ENCODE measurements around the gene ANLN. TPM values are rescaled to one million over a fixed set of nuclear protein-coding genes. Genes with fewer than 3 reads are reported as not detected.

Gene ANLN
- total RNA-seq, 2 experiments from 2014 or later = 52.5 to 58.3 TPM

GRCh38 chr7:36415144-36415543 is 25.5 kb downstream of the ANLN start:
- H3K4me3 Mint-ChIP-seq = no peak overlapping the region
- CTCF ChIA-PET = interaction anchor here (0.8 kb wide), 1 partner anchor 8 kb away, joined by 3 read pairs; no protein-coding TSS in a partner anchor
- H3K4me1 Mint-ChIP-seq = no peaks in the 10 kb centered on the region
- intact Hi-C loops (cut with DNase I, micrococcal nuclease) = no loop called here
- H3K27ac Mint-ChIP-seq = no peak overlapping the region
- no peaks in the 10 kb centered on the region for H3K9me3 Mint-ChIP-seq (ENCODE audit: low read depth)
- ATAC-seq (no peak), DNase-seq (no peak)
- POLR2A ChIA-PET = no interaction called here
- H3K27me3 Mint-ChIP-seq = no peaks in the 10 kb centered on the region
- H3K36me3 Mint-ChIP-seq (ENCODE audit: low read depth) = peaks cover 38% of the 10 kb centered on the region

- intact Hi-C loops (cut with DNase I, micrococcal nuclease) = no loop called here
- CTCF ChIA-PET = no interaction called here
- Mint-ChIP-seq H3K4me1 (no peaks in the 10 kb centered on the region), H3K4me3 (no peak overlapping the region), H3K9me3 (ENCODE audit: low read depth) (no peaks in the 10 kb centered on the region), H3K27ac (no peak overlapping the region), H3K27me3 (no peaks in the 10 kb centered on the region), H3K36me3 (ENCODE audit: low read depth) (peaks cover 33% of the 10 kb centered on the region)
- no peak for ATAC-seq
- POLR2A ChIA-PET = interaction anchor here (0.6 kb wide), 1 partner anchor 24 kb away, joined by 6 read pairs; no protein-coding TSS in a partner anchor
- no peak for DNase-seq
Observed at GRCh38 chr7:36416251-36416650, 26.6 kb downstream of the ANLN start.

GRCh38 chr7:36420307-36420706 is 30.6 kb downstream of the ANLN start:
- Mint-ChIP-seq H3K4me1 (no peaks in the 10 kb centered on the region), H3K9me3 (ENCODE audit: low read depth) (no peaks in the 10 kb centered on the region), H3K4me3 (no peak overlapping the region), H3K27ac (no peak overlapping the region), H3K27me3 (no peaks in the 10 kb centered on the region), H3K36me3 (ENCODE audit: low read depth) (peaks cover 47% of the 10 kb centered on the region)
- DNase-seq = no peak
- intact Hi-C loops (cut with DNase I, micrococcal nuclease) = no loop called here
- CTCF ChIA-PET = interaction anchor here (0.7 to 1.0 kb wide), 4 partner anchors 13 to 381 kb away, joined by 3 to 4 read pairs (median 4); a partner anchor contains a TSS
- ATAC-seq = no peak
- POLR2A ChIA-PET = interaction anchor here (0.6 kb wide), 1 partner anchor 934 kb away, joined by 6 read pairs; no protein-coding TSS in a partner anchor

- Mint-ChIP-seq H3K9me3 (ENCODE audit: low read depth) (no peaks in the 10 kb centered on the region), H3K27ac (no peak overlapping the region), H3K27me3 (no peaks in the 10 kb centered on the region), H3K36me3 (ENCODE audit: low read depth) (peaks cover 42% of the 10 kb centered on the region), H3K4me3 (no peak overlapping the region), H3K4me1 (no peaks in the 10 kb centered on the region)
- DNase-seq (no peak), ATAC-seq (no peak)
- ChIA-PET POLR2A (interaction anchor here (0.7 to 0.8 kb wide), 2 partner anchors 511 to 1094 kb away, joined by 3 to 5 read pairs; no protein-coding TSS in a partner anchor), CTCF (interaction anchor here (1.5 kb wide), 1 partner anchor 10 kb away, joined by 3 read pairs; no protein-coding TSS in a partner anchor)
- intact Hi-C loops (cut with DNase I, micrococcal nuclease) = no loop called here
Observed at GRCh38 chr7:36422072-36422471, 32.4 kb downstream of the ANLN start.

GRCh38 chr7:36423633-36424032 is 34.0 kb downstream of the ANLN start:
- POLR2A ChIA-PET = no interaction called here
- Mint-ChIP-seq H3K4me3 (no peak overlapping the region), H3K36me3 (ENCODE audit: low read depth) (peaks cover 45% of the 10 kb centered on the region), H3K27me3 (no peaks in the 10 kb centered on the region), H3K4me1 (no peaks in the 10 kb centered on the region), H3K27ac (no peak overlapping the region), H3K9me3 (ENCODE audit: low read depth) (no peaks in the 10 kb centered on the region)
- DNase-seq = no peak
- intact Hi-C loops (cut with DNase I, micrococcal nuclease) = no loop called here
- CTCF ChIA-PET = interaction anchor here (0.7 to 0.8 kb wide), 2 partner anchors 9 to 68 kb away, joined by 3 read pairs; no protein-coding TSS in a partner anchor
- ATAC-seq = no peak

- DNase-seq = no peak
- ChIA-PET CTCF (no interaction called here), POLR2A (no interaction called here)
- no peak for ATAC-seq
- Mint-ChIP-seq H3K36me3 (ENCODE audit: low read depth) (peaks cover 45% of the 10 kb centered on the region), H3K27ac (no peak overlapping the region), H3K9me3 (ENCODE audit: low read depth) (peaks cover 2% of the 10 kb centered on the region), H3K4me3 (no peak overlapping the region), H3K4me1 (no peaks in the 10 kb centered on the region), H3K27me3 (no peaks in the 10 kb centered on the region)
- intact Hi-C loops (cut with DNase I, micrococcal nuclease) = no loop called here
Observed at GRCh38 chr7:36430186-36430585, 40.5 kb downstream of the ANLN start.

GRCh38 chr7:36430881-36431280 is 41.2 kb downstream of the ANLN start:
- H3K9me3 Mint-ChIP-seq (ENCODE audit: low read depth) = peaks cover 2% of the 10 kb centered on the region
- ChIA-PET CTCF (no interaction called here), POLR2A (no interaction called here)
- ATAC-seq = no peak
- no peak for DNase-seq
- H3K27ac Mint-ChIP-seq = no peak overlapping the region
- H3K27me3 Mint-ChIP-seq = no peaks in the 10 kb centered on the region
- H3K36me3 Mint-ChIP-seq (ENCODE audit: low read depth) = peaks cover 43% of the 10 kb centered on the region
- no peaks in the 10 kb centered on the region for H3K4me1 Mint-ChIP-seq
- intact Hi-C loops (cut with DNase I, micrococcal nuclease) = no loop called here
- H3K4me3 Mint-ChIP-seq = no peak overlapping the region

GRCh38 chr7:36438211-36438610 is 48.5 kb downstream of the ANLN start:
- H3K4me1 Mint-ChIP-seq = no peaks in the 10 kb centered on the region
- no peak overlapping the region for H3K4me3 Mint-ChIP-seq
- ATAC-seq = no peak
- ChIA-PET POLR2A (no interaction called here), CTCF (interaction anchor here (1.1 kb wide), 1 partner anchor 304 kb away, joined by 3 read pairs; no protein-coding TSS in a partner anchor)
- H3K36me3 Mint-ChIP-seq (ENCODE audit: low read depth) = peaks cover 12% of the 10 kb centered on the region
- no peak overlapping the region for H3K27ac Mint-ChIP-seq
- no peak for DNase-seq
- H3K27me3 Mint-ChIP-seq = no peaks in the 10 kb centered on the region
- intact Hi-C loops (cut with DNase I, micrococcal nuclease) = no loop called here
- H3K9me3 Mint-ChIP-seq (ENCODE audit: low read depth) = no peaks in the 10 kb centered on the region

GRCh38 chr7:36439624-36440023 is 50.0 kb downstream of the ANLN start:
- Mint-ChIP-seq H3K9me3 (ENCODE audit: low read depth) (no peaks in the 10 kb centered on the region), H3K27ac (no peak overlapping the region), H3K36me3 (ENCODE audit: low read depth) (peaks cover 2% of the 10 kb centered on the region), H3K4me3 (no peak overlapping the region), H3K27me3 (no peaks in the 10 kb centered on the region), H3K4me1 (no peaks in the 10 kb centered on the region)
- CTCF ChIA-PET = interaction anchor here (2.0 to 2.4 kb wide), 2 partner anchors 15 to 25 kb away, joined by 9 to 11 read pairs; no protein-coding TSS in a partner anchor
- DNase-seq (no peak), ATAC-seq (no peak)
- POLR2A ChIA-PET = interaction anchor here (0.6 kb wide), 1 partner anchor 308 kb away, joined by 3 read pairs; no protein-coding TSS in a partner anchor
- intact Hi-C loops (cut with DNase I, micrococcal nuclease) = no loop called here

GRCh38 chr7:36440880-36441279 is 51.2 kb downstream of the ANLN start:
- POLR2A ChIA-PET = no interaction called here
- H3K9me3 Mint-ChIP-seq (ENCODE audit: low read depth) = no peaks in the 10 kb centered on the region

GRCh38 chr7:36441344-36442022 is 51.8 kb downstream of the ANLN start:
- no peak for DNase-seq
- ATAC-seq = no peak
- Mint-ChIP-seq H3K4me3 (no peak overlapping the region), H3K36me3 (ENCODE audit: low read depth) (peaks cover 6% of the 10 kb centered on the region), H3K9me3 (ENCODE audit: low read depth) (no peaks in the 10 kb centered on the region), H3K27me3 (no peaks in the 10 kb centered on the region), H3K27ac (no peak overlapping the region), H3K4me1 (no peaks in the 10 kb centered on the region)
- CTCF ChIA-PET = interaction anchor here (0.5 to 2.4 kb wide), 16 partner anchors 9 to 759 kb away, joined by 3 to 22 read pairs (median 3); no protein-coding TSS in a partner anchor
- intact Hi-C loops (cut with DNase I, micrococcal nuclease) = no loop called here
- POLR2A ChIA-PET = interaction anchor here (0.5 kb wide), 1 partner anchor 24 kb away, joined by 4 read pairs; no protein-coding TSS in a partner anchor

More at GRCh38 chr7:36440880-36441279, 51.2 kb downstream of the ANLN start:
- H3K27me3 Mint-ChIP-seq = no peaks in the 10 kb centered on the region
- H3K36me3 Mint-ChIP-seq (ENCODE audit: low read depth) = peaks cover 2% of the 10 kb centered on the region
- CTCF ChIA-PET = interaction anchor here (0.5 to 2.4 kb wide), 15 partner anchors 9 to 760 kb away, joined by 3 to 22 read pairs (median 3); no protein-coding TSS in a partner anchor
- H3K27ac Mint-ChIP-seq = no peak overlapping the region
- H3K4me1 Mint-ChIP-seq = no peaks in the 10 kb centered on the region
- no peak for ATAC-seq
- no peak for DNase-seq
- H3K4me3 Mint-ChIP-seq = no peak overlapping the region
- intact Hi-C loops (cut with DNase I, micrococcal nuclease) = no loop called here
